ENCODE data around the gene PRAC2.

Gene PRAC2

DNA sequence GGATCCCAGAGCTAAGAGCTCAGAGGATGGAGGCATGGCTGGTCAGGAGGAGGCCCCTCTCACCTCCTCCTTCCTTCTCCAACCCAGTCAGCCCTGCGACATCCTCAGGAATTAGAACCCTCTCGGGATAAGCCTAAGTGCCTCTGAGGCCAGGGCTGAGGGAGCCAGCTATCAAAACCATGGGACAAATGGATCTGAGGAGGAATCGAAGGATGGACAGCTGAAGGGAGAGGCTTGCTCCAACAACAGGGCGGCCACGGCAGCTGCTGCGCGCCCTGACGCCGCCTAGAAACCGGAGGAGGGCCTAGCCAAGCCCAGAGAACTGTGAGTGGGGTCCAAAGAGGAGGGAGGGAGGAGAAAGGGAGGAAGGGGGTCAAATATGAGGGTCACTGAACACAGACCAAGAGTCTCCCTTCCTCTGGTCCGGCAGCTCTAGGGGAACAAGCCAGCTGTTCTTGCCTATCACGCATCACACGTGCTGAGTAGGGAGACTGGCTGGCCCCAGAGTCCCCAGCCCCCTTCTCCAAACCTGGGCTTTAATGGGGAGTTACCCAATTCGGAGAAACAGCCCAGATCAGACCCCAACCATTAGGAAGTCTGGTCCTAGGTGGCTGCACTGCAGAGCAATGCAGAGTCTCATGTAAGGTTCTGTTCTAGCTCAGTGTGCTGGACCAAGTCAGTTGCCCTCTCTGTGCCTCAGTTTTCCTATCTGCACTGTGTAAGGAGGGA, 11.5 kb downstream of the PRAC2 start:
- DNase-seq = no peak

DNA sequence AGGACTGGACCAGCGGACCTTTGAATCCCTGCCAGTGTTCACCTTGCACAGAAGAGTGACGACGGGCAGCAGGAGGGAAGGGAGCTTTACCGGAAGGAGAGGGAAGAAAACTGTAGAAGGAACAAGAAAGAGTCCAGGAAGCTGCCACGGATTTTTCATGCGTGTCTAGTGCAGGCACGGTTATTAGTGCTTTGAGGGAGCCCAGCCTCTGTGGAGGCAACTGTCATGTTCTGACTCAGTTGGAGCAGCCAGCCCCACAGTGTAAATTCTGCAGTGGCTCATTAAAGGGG, 12.0 kb downstream of the PRAC2 start:
- DNase-seq = no peak

DNA sequence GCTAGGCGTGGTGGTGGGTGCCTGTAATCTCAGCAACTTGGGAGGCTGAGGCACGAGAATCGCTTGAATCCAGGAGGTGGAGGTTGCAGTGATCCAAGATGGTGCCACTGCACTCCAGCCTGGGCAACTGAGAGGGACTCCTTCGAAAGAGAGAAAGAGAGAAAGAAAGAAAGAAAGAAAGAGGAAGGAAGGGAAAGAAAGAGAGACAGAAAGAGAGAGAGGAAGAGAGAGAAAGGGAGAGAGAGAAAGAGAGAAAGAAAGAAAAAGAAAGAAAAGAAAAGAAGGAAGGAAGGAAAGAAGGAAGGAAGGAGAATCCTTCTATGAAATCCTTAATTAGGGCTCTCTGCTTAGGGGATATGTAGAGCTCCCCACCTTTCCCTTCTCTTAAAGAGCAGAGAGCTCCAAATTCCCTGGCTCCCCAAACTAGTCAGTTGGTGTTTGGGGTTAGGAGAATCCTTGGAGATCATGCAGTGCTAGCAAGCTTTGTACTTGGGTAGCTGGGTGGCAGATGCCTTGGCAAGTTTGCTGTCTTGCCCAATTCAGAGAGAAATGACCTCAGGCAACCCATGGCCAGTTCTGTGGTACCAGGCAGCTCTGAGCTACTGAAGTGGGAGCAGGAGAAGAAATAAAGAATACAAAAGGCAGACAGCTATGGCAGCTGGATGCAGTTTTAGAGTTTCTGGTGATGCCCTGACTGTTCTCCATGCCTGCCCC, 14.5 kb downstream of the PRAC2 start:
- DNase-seq = no peak

DNA sequence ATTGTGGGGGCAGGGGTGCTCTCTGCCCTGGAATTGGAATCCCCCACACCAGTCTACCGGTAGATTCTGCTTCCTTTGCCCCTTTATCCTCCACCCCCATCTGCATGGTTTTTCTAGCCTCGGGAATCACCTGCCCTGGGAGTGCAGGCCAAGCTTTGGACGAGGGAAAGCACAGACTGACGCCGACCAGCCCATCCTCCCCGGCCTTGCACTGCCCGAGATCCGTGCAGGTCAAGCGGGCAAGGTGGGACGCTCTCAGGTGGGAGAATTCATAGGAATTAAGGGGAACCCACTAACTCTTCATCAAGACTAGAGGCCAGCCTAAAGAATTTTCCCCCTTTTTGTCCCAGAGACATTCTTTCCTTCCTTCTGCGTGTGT, 15.4 kb downstream of the PRAC2 start:
- no peak for DNase-seq

DNA sequence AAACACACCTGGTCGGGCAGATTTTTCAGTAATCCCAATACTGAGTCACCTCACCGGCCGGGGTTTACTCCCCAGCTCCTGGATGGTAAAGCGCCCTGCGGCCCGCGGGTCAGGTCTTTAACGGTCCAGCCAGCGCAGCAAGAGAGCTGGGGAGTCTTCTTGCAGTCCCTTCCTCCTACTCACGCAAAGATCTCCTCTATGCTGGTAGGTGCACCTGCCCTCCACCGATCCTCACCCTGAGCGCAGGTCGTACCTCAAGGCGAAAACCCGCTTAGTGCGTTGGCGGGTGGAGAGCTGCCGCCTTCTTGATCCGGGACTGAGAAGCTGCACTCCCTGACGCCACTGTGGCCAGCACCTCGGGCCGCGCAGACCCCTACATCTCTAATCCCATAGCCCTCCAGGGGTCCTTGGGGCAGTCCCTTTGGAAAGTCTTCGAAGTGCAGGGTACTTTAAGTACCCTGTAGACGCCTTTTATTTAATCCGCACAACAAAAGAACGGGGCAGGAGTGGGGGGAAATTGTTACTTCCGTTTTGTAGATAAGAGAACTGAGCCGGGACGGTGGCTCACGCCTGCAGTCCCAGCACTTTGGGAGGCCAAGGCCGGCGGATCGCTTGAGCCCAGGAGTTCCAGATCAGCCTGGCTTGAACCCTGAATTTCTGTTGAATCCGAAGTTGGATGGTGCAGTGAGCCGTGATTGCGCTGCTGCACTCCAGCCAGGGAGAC, 16.0 kb downstream of the PRAC2 start:
- no peak for DNase-seq

GRCh38 chr17:48740537-48740936, 17.6 kb downstream of the PRAC2 start:
- DNase-seq = no peak

- no peak for DNase-seq
These were observed 22.6 kb downstream of the PRAC2 start for GRCh38 chr17:48745381-48746275.

GRCh38 chr17:48746916-48747444, 24.0 kb downstream of the PRAC2 start:
- DNase-seq = no peak

GRCh38 chr17:48747445-48748363, 24.7 kb downstream of the PRAC2 start:
- DNase-seq = no peak

DNA sequence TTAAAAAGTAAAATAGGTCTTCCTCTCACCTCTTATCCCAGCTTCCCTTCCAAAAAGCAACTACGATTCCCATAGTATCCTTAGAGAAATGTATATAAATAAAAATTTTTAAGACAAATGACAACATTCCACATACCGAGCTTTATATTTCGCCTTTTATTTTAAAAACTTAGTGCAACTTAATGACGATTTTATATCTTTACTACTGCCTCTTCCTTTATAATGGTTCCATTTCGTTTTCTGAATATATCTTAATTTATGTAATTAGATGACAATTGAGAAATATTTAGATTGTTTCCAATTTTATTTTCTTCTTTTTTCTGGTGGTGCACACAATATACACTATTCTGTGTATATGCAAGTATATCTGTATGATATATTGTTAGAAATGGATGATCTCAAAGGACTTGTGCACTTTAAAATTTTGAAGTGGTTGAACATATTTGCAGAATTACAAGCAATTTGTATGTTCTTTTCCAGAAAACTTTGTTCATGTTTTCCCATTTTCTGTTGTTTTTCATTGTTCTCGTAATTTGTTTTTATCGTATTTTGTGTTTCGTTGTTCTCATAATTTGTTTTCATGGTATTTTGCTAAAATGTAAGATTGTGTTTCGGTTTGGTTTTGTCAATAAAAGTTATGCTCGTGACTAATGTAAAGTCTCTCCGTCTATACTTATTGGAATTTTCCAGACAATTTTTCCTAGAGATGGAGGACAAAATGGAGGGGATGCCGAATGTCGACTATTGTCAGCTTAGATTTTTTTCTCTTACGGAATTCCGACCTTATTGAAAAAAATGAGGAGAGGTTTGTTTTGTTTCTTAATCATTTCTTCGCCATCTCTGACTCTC, 26.0 kb downstream of the PRAC2 start:
- DNase-seq = no peak

DNA sequence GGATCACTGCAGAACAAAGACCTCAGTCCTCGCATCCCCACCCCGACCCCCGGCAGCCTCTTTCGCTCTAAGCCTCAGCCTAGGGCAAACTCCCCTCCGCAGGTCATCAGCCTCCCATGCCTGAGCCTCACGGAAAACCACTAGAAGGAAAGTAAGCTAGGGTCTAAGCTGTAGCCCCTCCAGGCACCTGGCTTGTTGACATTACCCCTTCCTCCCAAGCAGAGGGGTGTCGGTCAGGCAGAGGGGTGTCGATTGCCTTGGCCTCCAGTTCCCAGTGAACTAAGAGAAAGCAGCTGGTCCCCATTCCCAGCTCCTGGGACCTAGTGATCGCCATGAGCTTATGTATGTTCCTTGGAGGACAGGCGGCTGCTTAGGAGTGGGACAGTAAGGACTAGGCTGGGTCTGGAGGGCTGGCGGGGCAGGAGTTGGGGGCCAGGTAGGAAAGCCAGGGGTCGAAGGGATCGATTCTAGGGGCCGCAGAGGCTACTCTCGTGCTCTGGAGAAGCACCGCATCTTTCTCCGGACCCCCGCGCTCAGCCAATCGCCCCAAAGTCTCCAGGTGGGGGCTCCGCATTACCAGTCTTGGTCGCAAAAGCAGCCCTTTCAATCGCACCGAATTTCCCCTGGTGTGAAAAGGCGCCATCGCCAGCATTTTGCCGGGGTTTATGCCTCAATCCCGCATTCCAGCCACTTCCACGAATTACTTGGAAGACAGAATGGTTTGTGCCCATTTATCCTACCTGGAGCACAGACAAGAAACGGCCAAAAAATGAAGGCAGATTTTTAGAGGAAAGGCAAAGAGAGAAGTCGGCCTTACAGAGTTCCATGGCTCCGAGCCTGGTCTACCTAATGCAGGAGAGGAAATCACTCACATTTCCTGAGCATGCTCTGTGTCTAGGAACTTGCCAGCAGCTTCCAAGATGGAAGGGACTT, 26.9 kb downstream of the PRAC2 start:
- DNase-seq = no peak

- no peak for DNase-seq
These were observed 28.2 kb downstream of the PRAC2 start for GRCh38 chr17:48751172-48751571.

- no peak for DNase-seq
These were observed 28.9 kb downstream of the PRAC2 start for GRCh38 chr17:48751733-48752398.

- no peak for DNase-seq
These were observed 29.7 kb downstream of the PRAC2 start for GRCh38 chr17:48752399-48753288.

DNA sequence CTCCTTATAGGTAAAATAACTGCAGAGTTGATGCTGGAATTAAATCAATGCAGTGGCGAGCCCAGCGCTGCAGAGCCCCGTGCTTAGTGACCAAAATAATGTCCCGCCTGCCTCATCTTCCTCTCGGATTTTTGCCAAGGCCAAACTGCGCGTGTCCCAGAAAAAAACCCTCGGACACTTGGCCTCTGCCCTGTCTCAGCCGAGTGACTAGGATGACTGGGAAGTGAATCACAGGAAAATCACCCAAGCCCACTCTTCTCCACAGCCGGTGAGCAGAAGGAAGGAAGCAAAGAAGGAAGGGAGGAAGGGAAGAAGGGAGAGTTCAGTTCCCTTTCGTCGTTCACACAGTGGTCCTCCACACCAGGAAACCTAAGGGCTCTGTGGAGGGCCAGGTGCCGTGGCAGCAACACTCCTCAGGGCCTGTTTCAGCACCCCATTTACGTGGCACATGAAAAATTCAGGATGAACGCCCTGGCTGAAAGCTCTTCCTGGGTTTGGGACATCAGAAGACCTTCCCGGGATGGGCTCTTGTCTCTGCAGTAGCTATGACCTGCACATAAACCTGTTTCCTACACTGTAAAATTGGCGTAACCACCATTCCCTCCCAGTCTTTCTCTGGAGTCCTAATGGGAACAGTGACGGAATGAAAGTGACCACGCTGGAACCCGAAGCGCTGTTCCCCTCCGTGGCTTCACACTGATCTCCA, 31.0 kb downstream of the PRAC2 start:
- no peak for DNase-seq

GRCh38 chr17:48754500-48755261, 31.7 kb downstream of the PRAC2 start:
- DNase-seq = no peak

GRCh38 chr17:48755356-48755755, 32.4 kb downstream of the PRAC2 start:
- DNase-seq = no peak
